Liver (tissue), 3 donors: Measurements from ENCODE around the gene SAMD8.

Source experiments
- EGR1 ChIP-seq, 2 donors: IDR thresholded peaks; 2 replicates each; pipeline ENCODE4 v1.6.1; 2016 to 2018; ENCODE audit warnings: antibody characterized with exemption in 2 of 2, low read depth in 2 of 2
- GABPA ChIP-seq, 2 donors: IDR thresholded peaks in 1 of 2; conservative IDR thresholded peaks in 1 of 2; 2 replicates each; pipeline ENCODE4 v1.6.1; 2016; ENCODE audit warnings: antibody characterized with exemption in 2 of 2, mild to moderate bottlenecking in 1 of 2, moderate library complexity in 1 of 2
- JUND ChIP-seq, 2 donors: IDR thresholded peaks; 2 replicates each; pipeline ENCODE4 v1.6.1; 2016; ENCODE audit warnings: antibody characterized with exemption in 2 of 2
- RAD21 ChIP-seq, 2 donors: IDR thresholded peaks; 2 replicates each; pipeline ENCODE4 v1.6.1; 2016; ENCODE audit warnings: antibody characterized with exemption in 2 of 2, mild to moderate bottlenecking in 2 of 2
- SP1 ChIP-seq: IDR thresholded peaks from 2 replicates; pipeline ENCODE4 v1.6.1; 2018; ENCODE audit warnings: antibody characterized with exemption, mild to moderate bottlenecking
- TAF1 ChIP-seq: conservative IDR thresholded peaks from 2 replicates; pipeline ENCODE4 v1.6.1; 2016; ENCODE audit warnings: antibody characterized with exemption, mild to moderate bottlenecking
- TF ChIP-seq, protein P1 (sequence below): fragments of 150-350 bp; IDR thresholded peaks from 2 replicates; pipeline ENCODE4 v1.5.1; 2017; ENCODE audit warnings: improper control_type of control experiment, low read depth, low read length; ENCODE audit not compliant: missing input control
- TF ChIP-seq, protein P2 (sequence below): IDR thresholded peaks from 2 replicates; pipeline ENCODE4 v1.6.1; 2016; ENCODE audit warnings: antibody characterized with exemption
- TF ChIP-seq, protein P3 (sequence below): IDR thresholded peaks from 2 replicates; pipeline ENCODE4 v1.6.1; 2016; ENCODE audit warnings: antibody characterized with exemption
- TF ChIP-seq, protein P4 (sequence below): IDR thresholded peaks from 2 replicates; pipeline ENCODE4 v1.6.1; 2016; ENCODE audit warnings: antibody characterized with exemption
- TF ChIP-seq, protein P5 (sequence below): IDR thresholded peaks from 2 replicates; pipeline ENCODE4 v1.6.1; 2016; ENCODE audit warnings: antibody characterized with exemption, mild to moderate bottlenecking
- donor health status: healthy.
- donor health status: healthy.

DNA sequence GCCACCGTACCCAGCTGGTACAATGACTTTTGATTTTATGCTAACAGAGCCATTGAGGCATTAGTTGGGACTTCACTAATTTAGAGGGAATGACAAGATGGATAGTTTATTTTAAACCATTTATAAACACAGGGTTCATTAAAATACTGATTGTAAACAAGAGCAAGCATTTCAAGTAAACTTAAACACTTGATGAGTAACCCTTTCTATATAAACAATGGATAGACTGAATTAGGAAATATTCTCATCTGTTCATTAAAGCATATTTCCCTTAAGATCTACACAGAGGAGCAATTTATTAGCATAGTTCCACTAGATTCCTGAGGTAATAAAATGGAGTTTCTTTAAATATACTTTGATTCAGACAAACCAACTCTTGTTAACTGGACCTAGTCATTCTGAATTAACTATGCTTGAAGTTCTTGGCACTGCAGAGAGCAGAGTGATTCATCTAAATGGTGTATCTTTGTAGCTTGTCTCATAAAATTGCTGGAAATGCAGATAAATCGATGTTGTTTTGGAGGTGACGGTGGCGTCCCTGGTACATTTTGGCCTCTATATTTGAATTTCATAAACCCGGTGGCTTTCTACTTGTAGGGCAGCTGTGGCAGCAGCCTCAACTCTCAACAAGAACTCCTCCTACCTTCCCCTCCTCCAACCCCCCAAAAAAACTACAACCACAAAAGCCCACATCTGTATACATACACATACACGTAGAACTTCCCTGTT lies 83.7 kb downstream of the SAMD8 start:
- TF ChIP-seq, protein P1, sequence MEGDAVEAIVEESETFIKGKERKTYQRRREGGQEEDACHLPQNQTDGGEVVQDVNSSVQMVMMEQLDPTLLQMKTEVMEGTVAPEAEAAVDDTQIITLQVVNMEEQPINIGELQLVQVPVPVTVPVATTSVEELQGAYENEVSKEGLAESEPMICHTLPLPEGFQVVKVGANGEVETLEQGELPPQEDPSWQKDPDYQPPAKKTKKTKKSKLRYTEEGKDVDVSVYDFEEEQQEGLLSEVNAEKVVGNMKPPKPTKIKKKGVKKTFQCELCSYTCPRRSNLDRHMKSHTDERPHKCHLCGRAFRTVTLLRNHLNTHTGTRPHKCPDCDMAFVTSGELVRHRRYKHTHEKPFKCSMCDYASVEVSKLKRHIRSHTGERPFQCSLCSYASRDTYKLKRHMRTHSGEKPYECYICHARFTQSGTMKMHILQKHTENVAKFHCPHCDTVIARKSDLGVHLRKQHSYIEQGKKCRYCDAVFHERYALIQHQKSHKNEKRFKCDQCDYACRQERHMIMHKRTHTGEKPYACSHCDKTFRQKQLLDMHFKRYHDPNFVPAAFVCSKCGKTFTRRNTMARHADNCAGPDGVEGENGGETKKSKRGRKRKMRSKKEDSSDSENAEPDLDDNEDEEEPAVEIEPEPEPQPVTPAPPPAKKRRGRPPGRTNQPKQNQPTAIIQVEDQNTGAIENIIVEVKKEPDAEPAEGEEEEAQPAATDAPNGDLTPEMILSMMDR, result no peak
- TF ChIP-seq SP1, result no peak
- TF ChIP-seq, protein P2, sequence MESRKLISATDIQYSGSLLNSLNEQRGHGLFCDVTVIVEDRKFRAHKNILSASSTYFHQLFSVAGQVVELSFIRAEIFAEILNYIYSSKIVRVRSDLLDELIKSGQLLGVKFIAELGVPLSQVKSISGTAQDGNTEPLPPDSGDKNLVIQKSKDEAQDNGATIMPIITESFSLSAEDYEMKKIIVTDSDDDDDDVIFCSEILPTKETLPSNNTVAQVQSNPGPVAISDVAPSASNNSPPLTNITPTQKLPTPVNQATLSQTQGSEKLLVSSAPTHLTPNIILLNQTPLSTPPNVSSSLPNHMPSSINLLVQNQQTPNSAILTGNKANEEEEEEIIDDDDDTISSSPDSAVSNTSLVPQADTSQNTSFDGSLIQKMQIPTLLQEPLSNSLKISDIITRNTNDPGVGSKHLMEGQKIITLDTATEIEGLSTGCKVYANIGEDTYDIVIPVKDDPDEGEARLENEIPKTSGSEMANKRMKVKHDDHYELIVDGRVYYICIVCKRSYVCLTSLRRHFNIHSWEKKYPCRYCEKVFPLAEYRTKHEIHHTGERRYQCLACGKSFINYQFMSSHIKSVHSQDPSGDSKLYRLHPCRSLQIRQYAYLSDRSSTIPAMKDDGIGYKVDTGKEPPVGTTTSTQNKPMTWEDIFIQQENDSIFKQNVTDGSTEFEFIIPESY, result no peak
- TF ChIP-seq RAD21 (IDR thresholded peaks at IDR 0.05), result no peak
- TF ChIP-seq, protein P3, sequence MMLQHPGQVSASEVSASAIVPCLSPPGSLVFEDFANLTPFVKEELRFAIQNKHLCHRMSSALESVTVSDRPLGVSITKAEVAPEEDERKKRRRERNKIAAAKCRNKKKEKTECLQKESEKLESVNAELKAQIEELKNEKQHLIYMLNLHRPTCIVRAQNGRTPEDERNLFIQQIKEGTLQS, result no peak
- no peak for TF ChIP-seq JUND (IDR thresholded peaks at IDR 0.05)
- TF ChIP-seq GABPA (IDR thresholded peaks at IDR 0.05 in 1 of 2, conservative IDR thresholded peaks at IDR 0.05 in 1 of 2), result no peak
- TF ChIP-seq, protein P4, sequence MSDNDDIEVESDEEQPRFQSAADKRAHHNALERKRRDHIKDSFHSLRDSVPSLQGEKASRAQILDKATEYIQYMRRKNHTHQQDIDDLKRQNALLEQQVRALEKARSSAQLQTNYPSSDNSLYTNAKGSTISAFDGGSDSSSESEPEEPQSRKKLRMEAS, result no peak
- no peak for TF ChIP-seq TAF1
- no peak for TF ChIP-seq EGR1 (IDR thresholded peaks at IDR 0.05; ENCODE audit: low read depth in 2 of 2)
- TF ChIP-seq, protein P5, sequence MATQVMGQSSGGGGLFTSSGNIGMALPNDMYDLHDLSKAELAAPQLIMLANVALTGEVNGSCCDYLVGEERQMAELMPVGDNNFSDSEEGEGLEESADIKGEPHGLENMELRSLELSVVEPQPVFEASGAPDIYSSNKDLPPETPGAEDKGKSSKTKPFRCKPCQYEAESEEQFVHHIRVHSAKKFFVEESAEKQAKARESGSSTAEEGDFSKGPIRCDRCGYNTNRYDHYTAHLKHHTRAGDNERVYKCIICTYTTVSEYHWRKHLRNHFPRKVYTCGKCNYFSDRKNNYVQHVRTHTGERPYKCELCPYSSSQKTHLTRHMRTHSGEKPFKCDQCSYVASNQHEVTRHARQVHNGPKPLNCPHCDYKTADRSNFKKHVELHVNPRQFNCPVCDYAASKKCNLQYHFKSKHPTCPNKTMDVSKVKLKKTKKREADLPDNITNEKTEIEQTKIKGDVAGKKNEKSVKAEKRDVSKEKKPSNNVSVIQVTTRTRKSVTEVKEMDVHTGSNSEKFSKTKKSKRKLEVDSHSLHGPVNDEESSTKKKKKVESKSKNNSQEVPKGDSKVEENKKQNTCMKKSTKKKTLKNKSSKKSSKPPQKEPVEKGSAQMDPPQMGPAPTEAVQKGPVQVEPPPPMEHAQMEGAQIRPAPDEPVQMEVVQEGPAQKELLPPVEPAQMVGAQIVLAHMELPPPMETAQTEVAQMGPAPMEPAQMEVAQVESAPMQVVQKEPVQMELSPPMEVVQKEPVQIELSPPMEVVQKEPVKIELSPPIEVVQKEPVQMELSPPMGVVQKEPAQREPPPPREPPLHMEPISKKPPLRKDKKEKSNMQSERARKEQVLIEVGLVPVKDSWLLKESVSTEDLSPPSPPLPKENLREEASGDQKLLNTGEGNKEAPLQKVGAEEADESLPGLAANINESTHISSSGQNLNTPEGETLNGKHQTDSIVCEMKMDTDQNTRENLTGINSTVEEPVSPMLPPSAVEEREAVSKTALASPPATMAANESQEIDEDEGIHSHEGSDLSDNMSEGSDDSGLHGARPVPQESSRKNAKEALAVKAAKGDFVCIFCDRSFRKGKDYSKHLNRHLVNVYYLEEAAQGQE, result no peak
